RWPE2 (cell line): ENCODE results near the gene GFM1.
A peak's percentile ranks its signal among the peaks of the same experiment; 100 is the strongest.

ENCODE experiments used
- ATAC-seq: fragments of 200-7000 bp; cut with Tn5 transposase; 3 replicates; pipeline ENCODE4 v1.9.1; 2021; ENCODE audit warnings: low read depth
- DNase-seq: peaks from one replicate; pipeline ENCODE4 v3.0.0-alpha.2; 2020; ENCODE audit warnings: low spot score
- H3K27ac ChIP-seq: fragments of 450-650 bp; 2 replicates; pipeline ENCODE4 v1.5.1; 2017; ENCODE audit warnings: mild to moderate bottlenecking; ENCODE audit not compliant: poor library complexity, severe bottlenecking
- H3K27me3 ChIP-seq: fragments of 250-450 bp; sonication (Bioruptor Pico); 2 replicates; pipeline ENCODE4 v1.5.1; 2021; ENCODE audit warnings: mild to moderate bottlenecking, moderate library complexity; ENCODE audit not compliant: insufficient read depth, poor library complexity, severe bottlenecking
- H3K36me3 ChIP-seq: fragments of 250-450 bp; sonication (Bioruptor Pico); 2 replicates; pipeline ENCODE4 v1.5.1; 2020; ENCODE audit warnings: low read depth, mild to moderate bottlenecking, moderate library complexity
- H3K4me1 ChIP-seq: fragments of 250-450 bp; sonication (Bioruptor Pico); 2 replicates; pipeline ENCODE4 v1.5.1; 2021; ENCODE audit warnings: mild to moderate bottlenecking, moderate library complexity; ENCODE audit not compliant: insufficient read depth, poor library complexity, severe bottlenecking
- H3K4me3 ChIP-seq: fragments of 250-450 bp; sonication (Bioruptor Pico); 2 replicates; pipeline ENCODE4 v1.5.1; 2021; ENCODE audit warnings: mild to moderate bottlenecking, moderate library complexity; ENCODE audit not compliant: severe bottlenecking
- H3K9me3 ChIP-seq: fragments of 250-450 bp; sonication (Bioruptor Pico); 2 replicates; pipeline ENCODE4 v1.5.1; 2021; ENCODE audit warnings: mild to moderate bottlenecking, moderate library complexity; ENCODE audit not compliant: severe bottlenecking
- CTCF ChIP-seq: fragments of 450-650 bp; IDR thresholded peaks from one replicate; pipeline ENCODE4 v1.5.1; 2017; ENCODE audit warnings: mild to moderate bottlenecking, moderate library complexity; ENCODE audit not compliant: poor library complexity, severe bottlenecking

GFM1 gene

GRCh38 chr3:158718490-158719170 lies 74.3 kb downstream of the GFM1 start:
- TF ChIP-seq CTCF: no peak
- DNase-seq: peak; percentile 71
- H3K4me1 ChIP-seq: peaks cover 25% of the 10 kb centered on the region
- H3K36me3 ChIP-seq: no peaks in the 10 kb centered on the region
- H3K27me3 ChIP-seq: no peaks in the 10 kb centered on the region
- no peak overlapping the region for H3K4me3 ChIP-seq
- no peak overlapping the region for H3K27ac ChIP-seq
- H3K9me3 ChIP-seq: no peaks in the 10 kb centered on the region
- peak; percentile 86 for ATAC-seq

GRCh38 chr3:158722108-158722507 lies 77.8 kb downstream of the GFM1 start:
- Histone ChIP-seq H3K36me3 (no peaks in the 10 kb centered on the region), H3K9me3 (no peaks in the 10 kb centered on the region), H3K27ac (no peak overlapping the region), H3K27me3 (no peaks in the 10 kb centered on the region), H3K4me1 (peaks cover 36% of the 10 kb centered on the region), H3K4me3 (no peak overlapping the region)
- TF ChIP-seq CTCF: no peak
- ATAC-seq: no peak
- DNase-seq: no peak

GRCh38 chr3:158723991-158724390 lies 79.7 kb downstream of the GFM1 start:
- no peak overlapping the region for H3K27ac ChIP-seq

GRCh38 chr3:158725348-158726011 lies 81.2 kb downstream of the GFM1 start:
- H3K27me3 ChIP-seq: no peaks in the 10 kb centered on the region
- H3K27ac ChIP-seq: peak overlapping the region; percentile 36
- ATAC-seq: peak; percentile 88
- TF ChIP-seq CTCF: no peak
- H3K4me1 ChIP-seq: peaks cover 25% of the 10 kb centered on the region
- no peak for DNase-seq
- no peaks in the 10 kb centered on the region for H3K36me3 ChIP-seq
- H3K4me3 ChIP-seq: no peak overlapping the region
- H3K9me3 ChIP-seq: no peaks in the 10 kb centered on the region

More at GRCh38 chr3:158723991-158724390, 79.7 kb downstream of the GFM1 start:
- Histone ChIP-seq H3K4me1 (peaks cover 26% of the 10 kb centered on the region), H3K9me3 (no peaks in the 10 kb centered on the region), H3K36me3 (no peaks in the 10 kb centered on the region), H3K27me3 (no peaks in the 10 kb centered on the region), H3K4me3 (no peak overlapping the region)
- ATAC-seq (no peak), DNase-seq (no peak)
- TF ChIP-seq CTCF: no peak
